ENCODE data around the gene CD3E. TPM values are rescaled to one million over a fixed set of nuclear protein-coding genes. Genes with fewer than 3 reads are reported as not detected.

The CD3E gene
- total RNA-seq, 4 donors from 2014 or later: 0.48 to 2.4 TPM; not detected in 2

DNA sequence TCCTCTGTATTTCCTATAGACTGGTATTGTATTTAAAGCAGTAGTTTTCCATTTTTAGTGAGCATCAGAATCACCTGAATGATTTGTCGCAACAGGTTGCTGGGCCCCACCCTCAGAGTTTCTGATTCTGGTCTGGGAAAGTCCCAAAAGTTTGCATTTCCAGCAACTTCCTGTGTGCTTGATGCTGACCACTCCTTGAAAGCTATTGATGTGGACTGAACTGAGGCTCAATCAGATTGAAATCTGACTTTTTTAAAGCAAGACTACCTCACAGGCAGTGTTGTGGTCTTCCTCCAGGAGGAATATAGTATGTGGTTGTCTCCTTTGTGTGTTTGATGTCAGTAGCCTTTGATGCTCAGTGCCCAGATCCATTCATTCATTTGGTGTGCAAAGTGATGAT, 23.2 kb upstream of the CD3E start:
- H3K9me3 ChIP-seq: no peaks in the 10 kb centered on the region
- H3K27me3 ChIP-seq: no peaks in the 10 kb centered on the region
- no peak overlapping the region for H3K27ac ChIP-seq
- intact Hi-C loops (cut with DNase I; ENCODE audit: low total_unique reads): no loop called here
- H3K4me1 ChIP-seq: no peaks in the 10 kb centered on the region
- no peak overlapping the region for H3K4me3 ChIP-seq
- DNase-seq: no peak
- no peaks in the 10 kb centered on the region for H3K36me3 ChIP-seq
- TF ChIP-seq CTCF (IDR thresholded peaks at IDR 0.05) (no peak), POLR2A (IDR thresholded peaks at IDR 0.05) (no peak)

DNA sequence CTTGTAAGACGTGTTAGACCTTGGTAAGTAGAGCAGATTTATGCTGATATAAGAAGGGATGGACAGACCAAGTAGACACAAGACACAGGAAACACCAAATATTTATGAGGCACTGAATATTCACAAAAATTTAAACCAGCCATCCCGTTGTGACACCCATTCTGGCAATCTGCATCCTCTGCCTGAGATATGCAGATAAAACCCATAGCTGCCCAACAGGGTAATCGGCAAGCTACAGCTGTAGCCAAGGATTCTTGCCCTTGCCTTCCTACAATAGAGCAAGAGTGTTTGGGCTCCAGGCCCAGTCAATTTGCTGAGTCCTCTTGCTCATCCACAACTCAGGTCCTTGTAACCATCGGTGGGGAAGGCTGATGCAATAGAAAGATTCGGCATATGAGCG, 21.9 kb upstream of the CD3E start:
- intact Hi-C loops (cut with DNase I; ENCODE audit: low total_unique reads): no loop called here
- TF ChIP-seq POLR2A (IDR thresholded peaks at IDR 0.05) (no peak), CTCF (IDR thresholded peaks at IDR 0.05) (no peak)
- Histone ChIP-seq H3K4me1 (no peaks in the 10 kb centered on the region), H3K36me3 (no peaks in the 10 kb centered on the region), H3K27me3 (no peaks in the 10 kb centered on the region), H3K9me3 (no peaks in the 10 kb centered on the region), H3K4me3 (no peak overlapping the region), H3K27ac (no peak overlapping the region)
- no peak for DNase-seq

GRCh38 chr11:118283037-118283636, 21.4 kb upstream of the CD3E start:
- no peak for DNase-seq
- Histone ChIP-seq H3K9me3 (no peaks in the 10 kb centered on the region), H3K4me1 (no peaks in the 10 kb centered on the region), H3K36me3 (no peaks in the 10 kb centered on the region), H3K4me3 (no peak overlapping the region), H3K27me3 (no peaks in the 10 kb centered on the region), H3K27ac (no peak overlapping the region)
- intact Hi-C loops (cut with DNase I; ENCODE audit: low total_unique reads): no loop called here
- TF ChIP-seq POLR2A (IDR thresholded peaks at IDR 0.05) (no peak), CTCF (IDR thresholded peaks at IDR 0.05) (no peak)

DNA sequence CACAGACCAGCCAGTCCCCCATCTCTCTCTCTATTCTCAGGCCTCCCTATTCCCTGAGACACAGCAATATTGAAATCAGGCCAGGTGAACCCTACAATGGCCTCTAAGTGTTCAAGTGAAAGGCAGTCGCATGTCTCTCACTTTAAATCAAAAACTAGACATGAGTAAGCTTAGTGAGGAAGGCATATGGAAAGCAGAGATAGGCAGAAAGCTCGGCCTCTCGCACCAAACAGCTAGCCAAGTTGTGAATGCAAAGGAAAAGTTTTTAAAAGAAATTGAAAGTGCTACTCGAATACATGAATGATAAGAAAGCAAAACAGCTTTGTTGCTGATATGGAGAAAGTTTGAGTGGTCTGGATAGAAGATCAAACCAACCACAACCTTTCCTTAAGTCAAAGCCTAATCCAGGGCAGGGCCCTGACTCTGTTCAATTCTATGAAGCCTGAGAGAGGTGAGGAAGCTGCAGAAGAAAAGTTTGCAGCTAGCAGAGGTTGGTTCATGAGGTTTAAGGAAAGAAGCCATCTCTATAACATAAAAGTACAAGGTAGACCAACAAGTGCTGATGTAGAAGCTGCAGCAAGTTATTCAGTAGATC, 20.7 kb upstream of the CD3E start:
- intact Hi-C loops (cut with DNase I; ENCODE audit: low total_unique reads): no loop called here
- H3K27ac ChIP-seq: no peak overlapping the region
- no peak for DNase-seq
- no peak overlapping the region for H3K4me3 ChIP-seq
- no peak for TF ChIP-seq POLR2A (IDR thresholded peaks at IDR 0.05)
- H3K9me3 ChIP-seq: no peaks in the 10 kb centered on the region
- no peaks in the 10 kb centered on the region for H3K4me1 ChIP-seq
- no peaks in the 10 kb centered on the region for H3K36me3 ChIP-seq
- no peaks in the 10 kb centered on the region for H3K27me3 ChIP-seq

DNA sequence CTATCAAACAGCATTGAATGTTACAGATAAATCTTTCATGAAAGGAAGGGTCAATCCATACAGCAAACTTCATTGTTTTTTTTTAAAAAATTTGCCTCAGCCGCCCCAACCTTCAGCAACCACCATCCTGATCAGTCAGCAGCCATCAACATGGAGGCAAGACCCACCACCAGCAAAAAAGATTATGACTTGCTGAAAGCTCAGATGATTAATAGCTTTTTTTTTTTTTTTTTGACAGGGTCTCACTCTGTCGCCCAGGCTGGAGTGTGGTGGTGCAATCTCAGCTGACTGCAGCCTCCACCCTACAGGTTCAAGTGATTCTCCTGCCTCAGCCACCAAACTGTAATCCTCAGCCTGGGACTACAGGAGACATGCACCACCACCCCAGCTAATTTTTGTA, 18.0 kb upstream of the CD3E start:
- intact Hi-C loops (cut with DNase I; ENCODE audit: low total_unique reads): no loop called here
- no peaks in the 10 kb centered on the region for H3K9me3 ChIP-seq
- no peak for DNase-seq
- TF ChIP-seq POLR2A (IDR thresholded peaks at IDR 0.05) (no peak), CTCF (IDR thresholded peaks at IDR 0.05) (no peak)
- H3K36me3 ChIP-seq: no peaks in the 10 kb centered on the region
- H3K27ac ChIP-seq: no peak overlapping the region
- no peaks in the 10 kb centered on the region for H3K4me1 ChIP-seq
- no peaks in the 10 kb centered on the region for H3K27me3 ChIP-seq
- no peak overlapping the region for H3K4me3 ChIP-seq

Measured in uterus (tissue), 4 donors.